ENCODE measurements around the gene INPP4A. TPM values are rescaled to one million over a fixed set of nuclear protein-coding genes. Genes with fewer than 3 reads are reported as not detected.
"Not testable (repeated sequence)": the region's sequence is repeated elsewhere in the genome, so short reads cannot be mapped to it uniquely, and the experiment has no call there.

Gene INPP4A
- total RNA-seq, 1 experiment from 2014 or later, result 25.0 TPM

DNA sequence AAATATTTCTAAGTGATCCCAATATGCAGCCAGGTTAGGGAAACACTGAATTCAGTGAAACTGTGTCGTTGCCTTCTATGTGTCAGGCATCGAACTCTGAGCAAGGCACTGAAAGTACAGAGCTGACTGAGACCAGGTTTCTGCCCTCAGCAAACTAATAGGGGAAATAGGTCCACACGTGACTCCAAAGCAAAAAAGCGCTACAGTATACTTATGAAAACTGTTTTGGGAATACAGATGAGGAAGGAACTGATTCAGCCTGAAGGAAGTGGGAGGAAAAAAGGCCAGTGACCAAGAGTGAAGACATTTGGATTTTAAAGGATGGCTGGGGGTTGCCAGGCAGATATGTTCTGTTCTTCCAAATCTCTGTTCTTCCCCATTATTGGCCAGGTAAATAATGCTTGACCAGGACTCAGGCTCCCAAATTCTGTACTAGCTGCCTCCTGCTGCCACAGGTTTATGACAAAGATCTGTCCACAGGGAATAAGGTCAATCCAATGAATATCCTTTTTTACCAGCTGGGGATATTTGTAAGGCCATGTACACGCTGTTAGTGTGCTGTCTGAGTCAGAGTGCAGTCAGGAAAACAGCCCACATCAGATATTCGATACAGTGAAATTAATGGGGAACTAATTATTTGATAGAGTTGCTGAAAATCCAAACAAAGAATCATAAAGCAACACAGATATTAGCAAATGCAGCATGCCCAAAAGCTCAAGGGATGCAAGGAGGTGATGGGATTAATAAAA lies 24.5 kb upstream of the INPP4A start:
- Histone ChIP-seq H3K36me3 (no peaks in the 10 kb centered on the region), H3K9me3 (replicated peaks) (peaks cover under 1% of the 10 kb centered on the region; the same call in 1 of the 2 replicates), H3K4me3 (no peak overlapping the region), H3K27ac (no peak overlapping the region), H3K27me3 (no peaks in the 10 kb centered on the region), H3K4me1 (no peaks in the 10 kb centered on the region)
- DNase-seq, result no peak

DNA sequence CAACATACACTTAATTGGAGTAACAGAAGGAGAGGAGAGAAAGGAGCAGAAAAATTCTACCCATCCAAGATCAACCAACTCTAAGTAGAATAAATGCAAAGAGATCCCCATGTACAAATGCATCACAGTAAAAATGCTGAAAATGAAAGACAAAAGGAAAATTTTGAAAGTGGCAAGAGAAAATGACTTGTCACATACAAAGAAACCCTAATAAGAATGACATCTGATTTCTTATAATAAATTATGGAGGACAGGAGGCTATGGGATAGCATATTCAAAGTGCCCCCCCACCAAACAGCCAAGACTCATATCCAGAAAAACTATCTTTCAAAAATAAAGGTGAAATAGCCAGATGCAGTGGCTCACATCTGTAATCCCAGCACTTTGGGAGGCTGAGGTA lies 22.2 kb upstream of the INPP4A start:
- H3K36me3 ChIP-seq, result no peaks in the 10 kb centered on the region
- H3K27me3 ChIP-seq, result no peaks in the 10 kb centered on the region
- H3K27ac ChIP-seq, result no peak overlapping the region
- no peak overlapping the region for H3K4me3 ChIP-seq
- no peaks in the 10 kb centered on the region; the same call in 1 of the 2 replicates for H3K9me3 ChIP-seq (replicated peaks)
- no peak for DNase-seq
- no peaks in the 10 kb centered on the region; the same call in 1 of the 2 replicates for H3K4me1 ChIP-seq

DNA sequence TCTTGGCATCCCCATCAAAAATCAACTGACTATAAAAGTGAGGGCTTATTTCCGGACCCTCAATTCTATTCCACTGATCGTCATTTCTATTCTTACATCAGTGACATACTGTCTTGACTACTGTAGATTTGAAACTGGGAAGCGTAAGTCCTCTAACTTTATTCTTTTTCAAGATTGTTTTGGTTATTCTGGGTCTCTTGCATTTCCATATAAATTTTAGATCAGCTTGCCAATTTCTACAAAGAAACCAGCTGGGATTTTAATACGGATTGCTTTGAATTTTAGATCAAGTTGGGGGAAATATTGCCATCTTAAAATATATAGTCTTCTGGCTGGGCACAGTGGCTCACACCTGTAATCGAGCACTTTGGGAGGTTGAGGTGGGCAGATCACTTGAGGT lies 17.9 kb upstream of the INPP4A start:
- no peak for DNase-seq
- H3K9me3 ChIP-seq (replicated peaks), result no peaks in the 10 kb centered on the region; the same call in 1 of the 2 replicates
- H3K4me3 ChIP-seq, result no peak overlapping the region
- no peaks in the 10 kb centered on the region for H3K36me3 ChIP-seq
- no peaks in the 10 kb centered on the region; the same call in 1 of the 2 replicates for H3K4me1 ChIP-seq
- no peak overlapping the region for H3K27ac ChIP-seq
- H3K27me3 ChIP-seq, result no peaks in the 10 kb centered on the region

DNA sequence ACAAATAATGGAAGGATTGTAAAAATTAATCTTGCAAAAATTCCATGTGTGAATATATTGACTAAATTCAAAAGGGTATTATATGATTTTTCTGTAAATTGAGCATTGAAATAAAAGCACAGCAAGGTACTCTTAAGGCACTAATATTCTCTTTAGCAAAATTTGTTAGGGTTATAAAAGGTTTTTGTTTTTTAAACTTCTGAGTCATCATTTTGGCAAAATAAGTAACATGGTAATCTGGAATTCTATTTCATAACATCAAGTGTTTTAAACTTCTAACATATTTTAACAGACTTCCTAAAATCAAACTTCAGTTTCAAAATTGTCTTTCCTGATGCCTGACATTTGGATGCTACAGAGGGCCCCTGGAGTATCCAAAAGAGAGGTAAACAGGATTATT lies 12.5 kb upstream of the INPP4A start:
- Histone ChIP-seq H3K36me3 (no peaks in the 10 kb centered on the region), H3K9me3 (replicated peaks) (no peaks in the 10 kb centered on the region), H3K27me3 (no peaks in the 10 kb centered on the region), H3K4me3 (no peak overlapping the region), H3K27ac (no peak overlapping the region), H3K4me1 (no peaks in the 10 kb centered on the region)
- no peak for DNase-seq

DNA sequence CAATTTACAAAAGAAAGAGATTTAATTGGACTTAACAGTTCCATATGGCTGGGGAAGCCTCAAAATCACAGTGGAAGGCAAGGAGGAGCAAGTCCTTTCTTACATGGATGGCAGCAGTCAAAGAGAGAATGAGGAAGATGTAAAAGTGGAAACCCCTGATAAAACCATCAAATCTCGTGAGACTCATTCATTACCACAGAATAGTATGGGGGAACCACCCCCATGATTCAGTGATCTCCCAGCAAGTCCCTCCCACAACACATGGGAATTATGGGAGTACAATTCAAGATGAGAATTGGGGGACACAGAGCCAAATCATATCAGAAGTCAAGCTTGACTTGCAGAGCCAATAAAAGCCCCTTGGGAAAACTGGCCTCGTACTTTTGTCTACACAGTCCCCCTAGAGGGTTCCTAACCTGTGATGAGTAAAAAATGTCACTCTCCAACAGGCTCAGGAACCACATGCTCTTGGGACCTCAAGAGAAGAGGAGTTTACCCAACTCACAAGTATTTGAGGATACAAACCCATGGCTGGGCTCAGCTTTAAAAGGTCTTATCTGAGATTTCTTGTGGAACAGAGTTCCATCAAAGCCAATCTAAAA lies 11.2 kb upstream of the INPP4A start:
- H3K4me3 ChIP-seq, result no peak overlapping the region
- DNase-seq, result no peak
- no peaks in the 10 kb centered on the region for H3K36me3 ChIP-seq
- no peak overlapping the region for H3K27ac ChIP-seq
- H3K9me3 ChIP-seq (replicated peaks), result no peaks in the 10 kb centered on the region
- no peaks in the 10 kb centered on the region for H3K27me3 ChIP-seq
- no peaks in the 10 kb centered on the region for H3K4me1 ChIP-seq

DNA sequence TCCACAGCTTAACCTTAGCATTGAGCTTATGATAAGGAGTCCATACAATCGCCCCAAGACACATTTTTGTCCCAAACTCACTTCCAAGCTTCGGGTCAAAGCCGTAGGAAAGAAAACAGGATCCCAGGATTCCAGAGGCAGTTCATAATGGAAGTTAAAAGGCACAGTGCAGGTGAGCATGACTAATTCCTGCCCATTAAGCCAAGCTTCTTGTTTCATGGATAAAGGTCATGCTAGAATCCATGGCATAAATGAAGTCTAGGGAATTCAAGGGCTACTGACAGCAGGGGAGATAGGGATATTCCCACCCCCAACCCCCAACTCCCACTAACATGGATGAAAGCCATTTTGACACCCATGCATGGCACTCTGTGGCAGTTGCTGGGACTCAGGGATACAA lies 10.2 kb upstream of the INPP4A start:
- DNase-seq, result no peak
- Histone ChIP-seq H3K9me3 (replicated peaks) (no peaks in the 10 kb centered on the region), H3K27me3 (no peaks in the 10 kb centered on the region), H3K36me3 (no peaks in the 10 kb centered on the region), H3K4me3 (no peak overlapping the region), H3K4me1 (no peaks in the 10 kb centered on the region), H3K27ac (no peak overlapping the region)

DNA sequence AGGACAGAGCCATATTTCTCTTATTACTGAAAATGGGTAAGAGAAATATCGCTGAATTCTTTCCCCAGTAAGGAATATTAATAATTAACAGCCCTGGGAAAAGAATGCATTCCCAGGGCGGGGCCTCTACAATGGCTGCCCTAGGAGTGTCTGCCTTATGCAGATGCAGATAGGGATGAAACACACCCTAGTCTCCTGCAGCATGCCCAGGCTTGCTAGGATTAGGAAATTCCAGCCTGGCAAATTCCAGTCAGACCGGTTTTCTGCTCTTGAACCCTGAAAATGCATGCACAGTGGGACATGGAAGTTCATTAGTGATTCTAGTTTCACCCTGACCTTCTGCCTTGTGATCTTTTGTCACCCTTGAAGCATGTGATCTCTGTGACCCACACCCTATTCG lies 9.0 kb upstream of the INPP4A start:
- DNase-seq; H3K4me3 ChIP-seq; H3K27me3 ChIP-seq; H3K36me3 ChIP-seq; H3K27ac ChIP-seq; H3K9me3 ChIP-seq (replicated peaks); H3K4me1 ChIP-seq: not testable (repeated sequence)

DNA sequence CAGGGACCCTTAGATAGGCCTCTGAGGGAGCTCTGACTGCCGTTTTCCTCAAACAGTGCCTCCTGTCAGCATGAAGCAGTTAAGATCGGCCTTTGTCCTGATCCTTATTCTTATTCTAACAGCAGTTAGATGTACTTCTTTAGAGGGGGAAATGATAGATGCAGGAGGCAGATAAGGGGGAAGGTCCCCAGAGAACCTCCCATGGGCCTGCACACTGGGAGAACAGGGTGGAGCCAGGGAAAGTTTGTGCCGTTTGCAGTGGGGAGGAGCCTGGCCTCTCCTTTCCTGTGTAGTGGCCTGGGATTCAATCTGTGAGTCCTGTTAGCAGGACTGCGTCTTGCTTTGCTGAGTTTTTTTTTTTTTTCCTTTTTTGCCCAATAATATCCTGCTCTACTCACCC lies 7.9 kb upstream of the INPP4A start:
- Histone ChIP-seq H3K9me3 (replicated peaks) (no peaks in the 10 kb centered on the region), H3K4me3 (no peak overlapping the region), H3K27ac (no peak overlapping the region), H3K4me1 (no peaks in the 10 kb centered on the region), H3K27me3 (no peaks in the 10 kb centered on the region), H3K36me3 (no peaks in the 10 kb centered on the region)
- DNase-seq, result no peak

DNA sequence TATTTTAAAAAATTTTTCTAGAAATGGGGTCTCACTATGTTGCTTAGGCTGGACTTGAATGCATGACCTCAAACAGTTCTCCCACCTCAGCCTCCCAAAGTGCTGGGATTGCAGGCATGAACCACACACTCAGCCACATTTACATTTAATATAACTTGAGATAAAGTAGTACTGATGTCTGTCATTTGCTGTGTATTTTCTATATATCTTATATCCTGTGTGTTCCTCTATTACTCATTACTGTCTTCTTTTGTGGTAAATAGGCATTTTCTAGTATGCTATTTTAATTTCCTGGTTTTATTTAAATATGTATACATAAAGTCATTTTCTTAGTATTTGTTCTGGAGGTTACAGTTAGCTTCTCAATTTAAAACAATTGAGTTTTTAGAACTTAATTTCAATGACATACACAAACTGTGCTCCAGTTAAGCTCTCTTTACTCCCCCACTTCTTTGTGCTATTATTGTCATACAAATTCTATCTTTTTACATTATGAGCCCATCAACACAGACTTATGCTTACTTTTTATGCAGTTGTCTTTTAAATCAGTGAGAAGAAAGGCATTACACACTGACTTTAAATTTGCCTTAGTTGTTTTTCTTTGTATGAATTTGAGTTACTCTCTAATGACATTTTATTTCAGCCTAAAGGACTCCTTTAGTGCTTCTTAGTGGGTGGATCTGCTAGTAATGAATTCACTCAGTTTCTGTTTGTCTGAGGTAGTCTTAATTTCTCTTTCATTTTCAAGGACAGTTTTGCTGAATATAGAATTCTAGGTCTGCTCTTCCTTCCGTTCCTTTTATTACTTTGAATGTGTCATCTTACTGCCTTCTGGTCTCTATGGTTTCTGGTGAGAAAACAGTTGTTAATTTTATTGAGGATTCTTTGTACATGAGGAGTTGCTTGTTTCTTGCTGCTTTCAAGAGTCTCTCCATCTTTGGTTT lies 6.2 kb upstream of the INPP4A start:
- no peak for DNase-seq
- no peaks in the 10 kb centered on the region for H3K36me3 ChIP-seq
- H3K27me3 ChIP-seq, result no peaks in the 10 kb centered on the region
- no peaks in the 10 kb centered on the region for H3K4me1 ChIP-seq
- H3K9me3 ChIP-seq (replicated peaks), result no peaks in the 10 kb centered on the region
- H3K27ac ChIP-seq, result no peak overlapping the region
- H3K4me3 ChIP-seq, result no peak overlapping the region

DNA sequence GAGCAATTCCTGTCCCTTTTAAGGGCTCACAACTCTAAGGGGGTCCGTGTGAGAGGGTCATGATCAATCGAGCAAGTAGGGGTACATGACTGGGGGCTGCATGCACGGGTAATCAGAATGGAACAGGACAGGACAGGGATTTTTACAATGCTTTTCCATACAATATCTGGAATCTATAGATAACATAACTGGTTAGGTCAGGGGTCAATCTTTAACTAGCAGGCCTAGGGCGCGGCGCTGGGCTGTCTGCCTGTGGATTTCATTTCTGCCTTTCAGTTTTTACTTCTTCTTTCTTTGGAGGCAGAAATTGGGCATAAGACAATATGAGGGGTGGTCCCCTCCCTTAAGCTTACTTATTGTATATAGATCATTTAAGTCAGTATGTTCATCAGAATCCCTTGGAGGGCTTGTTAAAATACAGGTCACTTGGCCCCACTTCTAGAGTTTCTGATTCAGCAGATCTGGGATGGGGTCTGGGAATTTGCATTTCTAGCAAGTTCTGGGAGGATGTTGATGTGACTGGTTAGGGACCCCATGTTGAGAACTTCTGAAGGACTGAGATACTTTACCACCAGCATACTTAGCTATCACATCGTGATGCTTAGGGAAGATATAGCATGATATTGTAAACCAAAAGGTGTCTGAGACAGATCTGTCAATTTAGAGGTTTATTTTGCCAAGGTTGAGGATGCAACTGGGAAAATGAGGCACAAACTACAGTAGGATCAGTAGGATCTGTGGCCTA lies 2.8 kb upstream of the INPP4A start:
- H3K27me3 ChIP-seq, result no peaks in the 10 kb centered on the region
- H3K4me1 ChIP-seq, result peaks cover 3% of the 10 kb centered on the region; the same call in 1 of the 2 replicates
- no peak overlapping the region for H3K4me3 ChIP-seq
- H3K9me3 ChIP-seq (replicated peaks), result no peaks in the 10 kb centered on the region
- H3K27ac ChIP-seq, result no peak overlapping the region
- H3K36me3 ChIP-seq, result no peaks in the 10 kb centered on the region
- no peak for DNase-seq

DNA sequence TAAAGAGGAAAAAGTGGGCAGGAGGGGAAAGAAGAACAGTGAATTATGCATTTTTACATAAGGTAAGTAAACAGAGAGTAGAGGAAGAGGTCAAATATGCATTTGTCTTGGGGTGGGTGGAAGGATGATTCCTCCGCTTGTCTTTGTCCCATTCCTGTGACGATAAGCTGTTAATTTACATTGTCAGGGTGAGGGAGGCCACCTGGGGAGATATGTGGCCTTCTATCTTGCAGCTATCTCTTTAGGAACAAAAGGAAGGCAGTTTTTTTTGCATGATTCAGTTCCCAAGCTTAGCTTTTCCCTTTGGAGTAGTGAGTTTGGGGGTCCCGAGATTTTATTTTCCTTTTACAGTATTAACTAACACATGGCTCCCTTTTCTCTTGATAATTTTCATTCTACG lies 2.2 kb upstream of the INPP4A start:
- peaks cover 3% of the 10 kb centered on the region; the same call in 1 of the 2 replicates for H3K4me1 ChIP-seq
- H3K27me3 ChIP-seq, result no peaks in the 10 kb centered on the region

DNA sequence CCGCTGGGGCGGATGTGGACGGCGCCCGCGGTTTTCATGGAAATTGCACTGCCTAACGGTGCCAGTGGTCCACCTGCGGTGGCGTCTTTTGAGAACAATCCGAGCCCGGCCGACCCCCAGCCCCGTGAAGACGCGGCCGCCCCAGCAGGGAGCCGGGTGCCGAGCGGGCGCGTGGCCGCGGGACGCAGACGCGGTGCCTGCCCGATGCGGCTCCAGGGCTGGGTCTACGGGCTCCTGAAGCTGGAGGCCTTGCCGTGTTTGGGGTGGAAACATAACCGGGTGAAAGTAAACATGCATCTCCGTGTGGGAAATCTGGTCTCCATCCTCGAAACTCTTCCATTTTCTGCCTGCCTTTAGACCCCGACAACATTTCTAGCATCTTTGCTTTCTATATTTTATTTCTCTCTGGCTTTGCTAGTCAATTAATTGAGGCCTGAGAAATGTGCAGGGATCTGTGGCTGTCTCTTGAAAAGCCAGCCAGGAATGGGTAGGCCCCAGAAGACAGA lies 572 bp downstream of the INPP4A start:
- Histone ChIP-seq H3K27ac (no peak overlapping the region; the same call in 1 of the 2 replicates), H3K9me3 (replicated peaks) (no peaks in the 10 kb centered on the region), H3K36me3 (no peaks in the 10 kb centered on the region), H3K4me3 (peak overlapping the region; percentile 80), H3K4me1 (peaks cover 3% of the 10 kb centered on the region; the same call in 1 of the 2 replicates), H3K27me3 (no peaks in the 10 kb centered on the region)
- DNase-seq, result peak; percentile 23 to 40

More for the DNA sequence above, 2.2 kb upstream of the INPP4A start:
- no peaks in the 10 kb centered on the region for H3K36me3 ChIP-seq
- no peak overlapping the region for H3K4me3 ChIP-seq
- no peak for DNase-seq
- no peaks in the 10 kb centered on the region for H3K9me3 ChIP-seq (replicated peaks)
- H3K27ac ChIP-seq, result no peak overlapping the region

DNA sequence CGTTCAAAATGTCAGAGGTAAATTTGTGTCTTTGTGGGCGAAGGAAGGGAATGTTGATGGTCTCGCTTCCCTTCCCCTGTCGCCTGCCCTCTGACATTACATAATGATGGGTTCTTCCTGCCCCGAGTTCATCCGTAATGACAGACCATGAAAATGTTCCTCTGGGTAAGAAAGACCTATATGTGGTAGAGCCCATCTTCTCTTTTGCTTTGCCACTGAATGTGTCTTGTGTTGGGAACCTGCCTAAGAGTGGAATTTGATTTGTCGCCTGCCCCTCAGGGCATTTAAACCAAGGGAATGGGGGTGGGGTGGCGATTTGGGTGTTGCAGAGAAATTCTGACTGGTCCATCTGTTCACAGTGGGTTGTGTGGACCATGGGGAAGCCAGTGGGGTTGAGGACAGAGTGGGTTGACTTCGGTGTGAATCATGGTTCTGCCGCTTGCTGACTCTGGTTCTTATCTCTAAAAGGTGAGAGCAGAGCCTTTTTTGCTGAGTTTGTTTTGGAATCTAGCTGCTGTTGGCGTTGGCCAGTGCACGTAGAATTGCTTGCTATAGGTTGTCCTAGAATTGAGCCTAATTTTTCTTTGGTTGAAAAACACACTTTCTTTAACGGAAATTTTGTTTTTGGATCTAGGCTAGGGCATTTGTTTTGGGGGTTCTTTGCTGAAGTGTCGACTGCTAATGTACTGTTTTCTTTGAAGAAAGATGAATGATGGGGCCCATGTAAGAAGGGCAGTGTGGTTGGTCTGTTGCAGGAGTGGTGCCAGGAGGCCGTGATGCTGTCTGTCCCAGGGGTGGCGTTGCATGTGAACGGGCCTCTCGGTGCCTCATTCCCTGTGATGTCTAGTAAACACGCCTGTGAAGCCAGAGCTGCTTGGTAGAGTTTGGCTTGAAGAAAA lies 1.3 kb downstream of the INPP4A start:
- peak in 1 of 2 experiments; percentile 23 for DNase-seq
- Histone ChIP-seq H3K9me3 (replicated peaks) (no peaks in the 10 kb centered on the region), H3K27me3 (no peaks in the 10 kb centered on the region), H3K4me1 (peaks cover 3% of the 10 kb centered on the region; the same call in 1 of the 2 replicates), H3K36me3 (no peaks in the 10 kb centered on the region), H3K4me3 (peak overlapping the region; percentile 80), H3K27ac (no peak overlapping the region)
